ENCODE data around the gene ATP10A. TPM values are rescaled to one million over a fixed set of nuclear protein-coding genes. Genes with fewer than 3 reads are reported as not detected.

Gene ATP10A
- polyA plus RNA-seq, 1 donor from 2014 or later: not detected

GRCh38 chr15:25802285-25802830 lies 60.8 kb downstream of the ATP10A start:
- H3F3A ChIP-seq (ENCODE audit: insufficient read depth, low read length, poor library complexity, severe bottlenecking): no peaks in the 10 kb centered on the region
- no peak overlapping the region for H3K4me3 ChIP-seq (ENCODE audit: low read length)
- H3K9ac ChIP-seq (ENCODE audit: low read length): no peak overlapping the region
- TF ChIP-seq TAF1 (IDR thresholded peaks at IDR 0.05; ENCODE audit: low read depth) (no peak), CTCF (IDR thresholded peaks at IDR 0.05; ENCODE audit: poor library complexity, severe bottlenecking) (no peak), EZH2 (IDR thresholded peaks at IDR 0.05; ENCODE audit: borderline replicate concordance, insufficient read depth, low read length, poor library complexity, severe bottlenecking) (no peak), RAD21 (conservative IDR thresholded peaks at IDR 0.05) (no peak), SMC3 (conservative IDR thresholded peaks at IDR 0.05; ENCODE audit: poor library complexity) (no peak), REST (IDR thresholded peaks at IDR 0.05; ENCODE audit: borderline replicate concordance) (no peak), MXI1 (conservative IDR thresholded peaks at IDR 0.05; ENCODE audit: poor library complexity, severe bottlenecking) (no peak), POLR2AphosphoS5 (IDR thresholded peaks at IDR 0.05) (no peak), EP300 (conservative IDR thresholded peaks at IDR 0.05; ENCODE audit: poor library complexity, severe bottlenecking) (no peak)
- no peaks in the 10 kb centered on the region for H4K20me1 ChIP-seq (ENCODE audit: insufficient read depth)
- H3K79me2 ChIP-seq (replicated peaks; ENCODE audit: insufficient read depth, low read length): no peaks in the 10 kb centered on the region
- no peaks in the 10 kb centered on the region for H3K9me3 ChIP-seq (ENCODE audit: low read length)
- H3K27ac ChIP-seq (ENCODE audit: low read length): no peak overlapping the region
- no peaks in the 10 kb centered on the region for H3K27me3 ChIP-seq (ENCODE audit: insufficient read depth, low read depth, low read length)
- H3K9me2 ChIP-seq (ENCODE audit: insufficient read depth, low read length): no peaks in the 10 kb centered on the region
- H2AFZ ChIP-seq (ENCODE audit: low read depth, low read length): no peak overlapping the region
- H3K4me2 ChIP-seq (ENCODE audit: low read length): no peak overlapping the region
- H3K36me3 ChIP-seq (ENCODE audit: insufficient read depth, low read length): no peaks in the 10 kb centered on the region

GRCh38 chr15:25801586-25802284 lies 61.4 kb downstream of the ATP10A start:
- Histone ChIP-seq H3K36me3 (ENCODE audit: insufficient read depth, low read length) (no peaks in the 10 kb centered on the region), H3K27me3 (ENCODE audit: insufficient read depth, low read depth, low read length) (no peaks in the 10 kb centered on the region), H3F3A (ENCODE audit: insufficient read depth, low read length, poor library complexity, severe bottlenecking) (no peaks in the 10 kb centered on the region), H3K79me2 (replicated peaks; ENCODE audit: insufficient read depth, low read length) (no peaks in the 10 kb centered on the region), H2AFZ (ENCODE audit: low read depth, low read length) (no peak overlapping the region), H3K4me2 (ENCODE audit: low read length) (no peak overlapping the region), H3K9me2 (ENCODE audit: insufficient read depth, low read length) (no peaks in the 10 kb centered on the region), H3K9me3 (ENCODE audit: low read length) (no peaks in the 10 kb centered on the region), H4K20me1 (ENCODE audit: insufficient read depth) (no peaks in the 10 kb centered on the region), H3K9ac (ENCODE audit: low read length) (no peak overlapping the region), H3K27ac (ENCODE audit: low read length) (no peak overlapping the region), H3K4me3 (ENCODE audit: low read length) (no peak overlapping the region)
- TF ChIP-seq EZH2 (IDR thresholded peaks at IDR 0.05; ENCODE audit: borderline replicate concordance, insufficient read depth, low read length, poor library complexity, severe bottlenecking): no peak

Data from neural cell (in vitro differentiated cells).